ENCODE data around the gene NDUFB7.
A peak's percentile ranks its signal among the peaks of the same experiment; 100 is the strongest.

Gene NDUFB7

DNA sequence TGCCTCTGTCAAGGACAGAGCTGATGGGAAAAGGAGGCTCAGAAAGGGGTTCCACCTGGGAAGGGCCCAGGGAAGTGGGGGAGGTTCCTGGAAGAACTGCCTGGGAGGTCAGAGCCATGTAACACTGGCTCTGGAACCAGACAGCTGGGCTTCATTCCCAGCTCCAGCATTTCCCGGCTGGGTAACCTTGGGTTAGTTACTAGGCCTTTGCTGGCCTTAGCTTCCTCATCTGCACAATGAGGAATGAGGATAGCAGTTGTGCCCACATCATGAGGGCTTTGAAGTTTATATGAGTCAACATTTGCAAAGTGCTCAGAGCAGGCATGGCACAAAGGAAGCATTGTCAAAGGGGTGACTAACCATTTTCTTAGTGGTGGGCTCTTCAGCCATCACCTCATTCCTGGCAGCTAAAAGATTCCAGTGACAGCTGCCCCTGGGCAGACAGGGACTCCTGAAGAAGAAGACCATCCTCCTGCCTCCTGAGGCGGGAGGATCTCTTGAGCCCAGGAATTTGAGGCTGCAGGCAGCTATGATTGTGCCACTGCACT lies 51.9 kb downstream of the NDUFB7 start:
- DNase-seq, result peak; percentile 75 to 81

DNA sequence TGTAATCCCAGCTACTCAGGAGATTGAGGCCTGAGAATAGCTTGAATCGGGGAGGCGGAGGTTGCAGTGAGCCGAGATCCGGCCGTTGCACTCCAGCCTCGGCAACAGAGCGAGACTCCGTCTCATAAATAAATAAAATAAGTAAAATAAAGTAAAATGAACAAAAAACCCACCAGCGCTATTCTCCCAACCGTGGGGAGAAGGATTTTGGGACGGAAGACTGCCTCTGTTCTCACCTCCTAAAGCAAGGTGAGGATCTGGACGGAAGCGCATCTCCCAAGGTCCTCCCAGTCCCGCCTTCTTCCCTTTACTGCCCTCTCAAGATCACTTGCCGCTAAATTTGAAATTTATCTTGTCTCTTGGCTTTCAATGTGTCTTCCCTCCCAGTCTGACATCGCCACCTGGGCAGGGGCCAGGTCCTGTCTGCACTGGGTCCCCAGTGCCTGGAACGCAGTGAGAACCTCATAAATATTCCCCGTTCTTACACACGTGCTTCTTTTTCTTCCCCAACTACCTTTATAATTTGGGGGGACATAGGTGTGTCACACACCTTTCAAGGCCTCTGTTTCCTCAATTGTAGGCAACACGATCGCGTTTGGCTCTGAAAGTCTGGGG lies 52.5 kb downstream of the NDUFB7 start:
- no peak for DNase-seq

DNA sequence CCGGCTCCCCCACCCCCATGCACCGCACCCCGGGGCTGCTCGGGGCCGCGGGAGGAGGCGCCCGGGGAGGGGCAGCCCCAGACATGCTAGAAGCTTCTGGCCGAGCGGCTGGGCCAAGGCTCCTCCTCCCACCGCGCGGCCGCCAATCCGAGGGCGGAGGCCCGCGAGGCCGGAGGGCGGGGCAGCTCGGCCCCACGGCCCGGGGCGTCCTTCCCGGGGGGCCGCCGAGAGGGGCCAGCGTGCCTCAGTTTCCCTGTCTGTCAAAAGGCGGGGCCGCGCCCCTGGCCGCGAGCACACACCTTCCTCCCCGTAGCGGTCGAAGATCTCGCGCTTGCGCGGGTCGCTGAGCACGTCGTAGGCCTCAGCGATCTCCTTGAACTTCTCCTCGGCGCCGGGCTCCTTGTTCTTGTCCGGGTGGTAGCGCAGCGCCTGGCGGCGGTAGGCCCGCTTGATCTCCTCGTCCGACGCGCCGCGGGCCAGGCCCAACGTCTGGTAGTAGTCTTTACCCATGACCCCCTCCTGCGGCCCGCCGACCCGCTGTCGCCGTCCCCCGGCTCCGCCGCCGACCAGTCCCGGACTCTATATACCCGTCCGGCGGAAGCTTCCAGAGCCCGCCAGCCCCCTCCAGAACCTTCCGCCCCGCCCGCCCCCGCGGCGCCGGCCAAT lies 53.9 kb downstream of the NDUFB7 start, which contains the start of gene DNAJB1:
TSS of gene DNAJB1 (minus strand) at position 558 of the 666 bp plus-strand sequence. CDS start at position 510, 48 bp downstream.
- DNase-seq, result peak; percentile 72 to 84

DNA sequence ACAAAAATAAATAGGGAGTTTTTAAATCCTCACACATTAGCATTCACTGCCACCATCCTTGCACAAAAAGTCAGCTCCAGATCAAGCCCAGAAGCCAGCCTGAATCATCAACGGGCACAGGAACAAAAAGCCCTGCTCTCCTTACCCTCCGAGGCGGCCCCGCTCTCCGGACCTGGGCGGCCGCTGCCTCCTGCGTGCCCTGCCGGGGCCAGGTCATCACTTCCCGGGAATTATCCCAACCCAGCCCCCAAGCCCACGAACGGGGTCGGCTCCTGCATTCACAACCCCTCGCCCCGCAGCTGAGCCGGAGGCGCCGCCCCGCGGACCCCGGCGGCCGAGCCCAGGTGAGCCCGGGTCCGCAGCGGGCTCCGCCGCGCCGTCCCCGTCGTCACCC lies 54.4 kb downstream of the NDUFB7 start:
- no peak for DNase-seq

DNA sequence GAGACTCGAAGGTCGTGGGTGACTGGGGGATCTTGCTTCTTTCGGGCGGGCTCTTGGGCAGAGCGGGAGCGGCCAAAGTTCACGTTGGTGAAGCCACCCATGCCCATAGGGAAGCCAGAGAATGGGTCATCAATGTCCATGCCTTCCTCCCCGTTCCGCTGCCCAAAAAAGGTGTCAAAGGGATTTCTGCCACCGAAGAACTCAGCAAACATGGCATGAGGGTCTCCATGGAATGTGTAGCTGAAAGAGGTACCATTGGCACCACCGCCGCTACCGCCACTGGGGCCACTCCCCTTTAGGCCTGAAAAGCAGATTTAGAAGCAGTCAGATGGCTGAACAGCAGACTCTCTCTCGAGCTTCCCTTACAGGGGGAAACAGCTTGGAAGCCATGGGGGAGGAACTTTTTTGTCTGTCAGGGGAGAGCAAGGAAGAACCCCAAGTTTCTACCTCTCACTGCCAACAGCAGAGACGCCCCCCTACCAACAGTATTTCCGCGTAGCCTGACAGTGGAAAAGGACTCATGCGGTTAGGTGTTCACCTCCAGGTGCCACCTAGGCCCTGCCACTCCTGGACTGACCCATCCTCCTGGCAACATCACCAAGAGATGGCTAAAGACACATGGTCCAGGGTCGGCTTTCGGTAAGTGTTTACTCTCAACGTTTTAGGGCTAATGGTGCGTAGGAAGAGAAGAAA lies 55.0 kb downstream of the NDUFB7 start:
- DNase-seq, result peak in 1 of 2 donors; percentile 12
